B cell (primary cell): ENCODE measurements around the gene TRIM62.

Experiments used
- EZH2 ChIP-seq: IDR thresholded peaks from 2 replicates; pipeline ENCODE4 v1.6.1; 2012; ENCODE audit warnings: borderline replicate concordance, low read depth, mild to moderate bottlenecking, moderate library complexity, low read length; ENCODE audit not compliant: insufficient read depth, poor library complexity, severe bottlenecking
- TF ChIP-seq, protein P1 (sequence below): fragments of 200-600 bp; IDR thresholded peaks from one replicate; pipeline ENCODE4 v1.8.0; 2022; ENCODE audit warnings: antibody characterized with exemption, mild to moderate bottlenecking

DNA sequence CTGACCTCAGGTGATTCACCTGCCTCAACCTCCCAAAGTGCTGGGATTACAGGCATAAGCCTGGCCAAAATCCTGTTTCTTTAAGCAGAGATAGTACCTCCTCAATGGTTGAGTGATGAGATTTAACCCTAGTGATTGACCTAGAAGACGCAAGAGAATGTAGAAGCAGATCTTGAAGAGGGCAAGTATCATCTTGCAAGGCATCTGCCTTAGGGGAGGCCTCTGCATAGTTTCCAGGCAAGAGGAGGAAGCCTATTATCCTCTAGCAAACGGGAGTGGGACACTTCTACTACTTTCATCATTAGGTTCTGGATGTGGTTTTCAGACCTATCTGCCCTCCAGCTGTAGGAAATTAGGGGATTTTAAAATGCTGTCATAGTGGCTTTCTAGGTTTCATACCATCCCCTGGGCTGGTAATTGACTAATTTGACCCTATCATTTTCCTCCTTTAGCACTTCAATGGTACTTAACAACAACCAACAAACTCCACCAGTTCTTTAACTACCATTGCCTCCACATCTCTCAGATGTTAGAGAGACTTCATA is 10.0 kb upstream of the TRIM62 start:
- TF ChIP-seq, protein P1, sequence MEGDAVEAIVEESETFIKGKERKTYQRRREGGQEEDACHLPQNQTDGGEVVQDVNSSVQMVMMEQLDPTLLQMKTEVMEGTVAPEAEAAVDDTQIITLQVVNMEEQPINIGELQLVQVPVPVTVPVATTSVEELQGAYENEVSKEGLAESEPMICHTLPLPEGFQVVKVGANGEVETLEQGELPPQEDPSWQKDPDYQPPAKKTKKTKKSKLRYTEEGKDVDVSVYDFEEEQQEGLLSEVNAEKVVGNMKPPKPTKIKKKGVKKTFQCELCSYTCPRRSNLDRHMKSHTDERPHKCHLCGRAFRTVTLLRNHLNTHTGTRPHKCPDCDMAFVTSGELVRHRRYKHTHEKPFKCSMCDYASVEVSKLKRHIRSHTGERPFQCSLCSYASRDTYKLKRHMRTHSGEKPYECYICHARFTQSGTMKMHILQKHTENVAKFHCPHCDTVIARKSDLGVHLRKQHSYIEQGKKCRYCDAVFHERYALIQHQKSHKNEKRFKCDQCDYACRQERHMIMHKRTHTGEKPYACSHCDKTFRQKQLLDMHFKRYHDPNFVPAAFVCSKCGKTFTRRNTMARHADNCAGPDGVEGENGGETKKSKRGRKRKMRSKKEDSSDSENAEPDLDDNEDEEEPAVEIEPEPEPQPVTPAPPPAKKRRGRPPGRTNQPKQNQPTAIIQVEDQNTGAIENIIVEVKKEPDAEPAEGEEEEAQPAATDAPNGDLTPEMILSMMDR = no peak
- no peak for TF ChIP-seq EZH2
